HepG2 (cell line): Measurements from ENCODE around the gene GPR162. TPM values are rescaled to one million over a fixed set of nuclear protein-coding genes. Genes with fewer than 3 reads are reported as not detected.

ENCODE experiments used
- ATAC-seq: fragments of 200-7000 bp; cut with Tn5 transposase; 3 replicates; pipeline ENCODE4 v1.9.1; 2020; ENCODE audit warnings: mild to moderate bottlenecking, moderate library complexity
- BruUV-seq: library from RNA; stranded (reverse); fragments of 400-500 nt; replicated peaks from 2 replicates; lab custom pipeline; 2021; lab: Mats Ljungman, UMichigan
- CTCF ChIA-PET: fragments of 300-600 bp; formaldehyde crosslinking; extraction: SDS; loops from one replicate; lab custom pipeline; 2021; ENCODE audit warnings: low total read pairs, inconsistent platforms, low intra/inter-chr PET ratio; lab: Yijun Ruan, JAX
- POLR2A ChIA-PET: fragments of 350-600 bp; sonication (Branson Sonifier 250); formaldehyde crosslinking; loops from one replicate; lab custom pipeline; 2020; ENCODE audit warnings: antibody characterized with exemption, inconsistent platforms; lab: Yijun Ruan, JAX
- DNase-seq: peaks from one replicate; pipeline ENCODE4 v3.0.0-alpha.2; 2015; ENCODE audit warnings: low spot score
- FAIRE-seq: peaks from 3 replicates; lab custom pipeline; 2011; peaks lifted over from hg19 to GRCh38; lab: Jason Lieb, UNC
- H2AFZ ChIP-seq: one replicate; pipeline ENCODE4 v1.6.1; 2011; ENCODE audit warnings: low read length, inconsistent platforms
- H3K27ac ChIP-seq: fragments of 300-600 bp; 3 replicates; pipeline ENCODE4 v1.8.0; 2011; ENCODE audit warnings: mixed run types, mild to moderate bottlenecking, mixed read lengths, low read length, inconsistent platforms; ENCODE audit not compliant: insufficient read depth; ENCODE audit errors: extremely low read length
- H3K27me3 ChIP-seq, 2 experiments: fragments of 200-600 bp in 1 of 2; 2 replicates in 1 of 2; 3 replicates in 1 of 2; pipeline versions ENCODE4 v1.6.0 to v1.8.0; 2011; ENCODE audit warnings: low read length in 2 of 2, mild to moderate bottlenecking in 2 of 2, moderate library complexity in 2 of 2, inconsistent platforms in 1 of 2; ENCODE audit not compliant: insufficient read depth in 2 of 2, control insufficient read depth in 1 of 2
- H3K36me3 ChIP-seq, 2 experiments: fragments of 200-600 bp in 1 of 2; replicated peaks in 1 of 2; 2 replicates in 1 of 2; 3 replicates in 1 of 2; pipeline versions ENCODE4 v1.5.1 to v1.8.0; 2011; ENCODE audit warnings: low read length in 2 of 2, inconsistent platforms in 1 of 2; ENCODE audit not compliant: insufficient read depth in 2 of 2, control insufficient read depth in 1 of 2
- H3K4me1 ChIP-seq: 2 replicates; pipeline ENCODE4 v1.5.1; 2012; ENCODE audit warnings: low read length, inconsistent platforms; ENCODE audit not compliant: insufficient read depth
- H3K4me2 ChIP-seq: 2 replicates; pipeline ENCODE4 v1.6.0; 2011; ENCODE audit warnings: low read depth, low read length, inconsistent platforms
- H3K4me3 ChIP-seq, 3 experiments: fragments of 200-600 bp in 1 of 3; sonication (generic), shearing (Covaris generic) in 1 of 3; replicated peaks in 1 of 3; 2 replicates each; pipeline ENCODE4 v1.5.1; 2011 to 2016; ENCODE audit warnings: low read length in 3 of 3, inconsistent platforms in 2 of 3, low read depth in 2 of 3, mild to moderate bottlenecking in 2 of 3, control low read depth in 1 of 3, mixed read lengths in 1 of 3; ENCODE audit not compliant: insufficient read depth in 1 of 3
- H3K79me2 ChIP-seq: one replicate; pipeline ENCODE4 v1.6.1; 2011; ENCODE audit warnings: low read length, inconsistent platforms; ENCODE audit not compliant: insufficient read depth
- H3K9ac ChIP-seq: 2 replicates; pipeline ENCODE4 v1.6.0; 2011; ENCODE audit warnings: mild to moderate bottlenecking, low read depth, low read length, inconsistent platforms; ENCODE audit not compliant: insufficient read depth
- H3K9me3 ChIP-seq: 2 replicates; pipeline ENCODE4 v1.5.1; 2012; ENCODE audit warnings: mild to moderate bottlenecking, low read length
- H4K20me1 ChIP-seq: 2 replicates; pipeline ENCODE4 v1.6.0; 2011; ENCODE audit warnings: inconsistent platforms, mild to moderate bottlenecking, low read length, moderate library complexity; ENCODE audit not compliant: insufficient read depth
- NFIB ChIP-seq: sonication (generic); formaldehyde crosslinking; IDR thresholded peaks from 2 replicates; pipeline ENCODE4 v1.9.0; 2021; ENCODE audit warnings: missing genetic modification reagents, mild to moderate bottlenecking, borderline replicate concordance
- RFX5 ChIP-seq: IDR thresholded peaks from 2 replicates; pipeline ENCODE4 v1.6.1; 2011; ENCODE audit warnings: low read depth, low read length, improper control_type of control experiment
- RORA ChIP-seq: sonication (generic); formaldehyde crosslinking; IDR thresholded peaks from 2 replicates; pipeline ENCODE4 v1.5.0; 2020; ENCODE audit warnings: mild to moderate bottlenecking, missing genetic modification reagents, moderate library complexity
- ZNF562 ChIP-seq: sonication (generic); formaldehyde crosslinking; IDR thresholded peaks from 2 replicates; pipeline ENCODE4 v1.8.0; 2022; ENCODE audit warnings: missing genetic modification reagents, borderline replicate concordance
- ZSCAN25 ChIP-seq: sonication (generic); formaldehyde crosslinking; IDR thresholded peaks from 2 replicates; pipeline ENCODE4 v1.8.0; 2022; ENCODE audit warnings: mild to moderate bottlenecking, missing genetic modification reagents
- whole genome bisulfite sequencing: methylation state at CpG from one replicate; pipeline ENCODE4 v1.1.6; 2017; ENCODE audit warnings: low lambda C conversion rate; 5-methylcytosine and 5-hydroxymethylcytosine counted together
- in situ Hi-C: cut with HindIII; loops from 2 replicates; pipeline ENCODE4 v1.10.0; 2017; ENCODE audit warnings: low pct_unique_long_range_greater_than_20kb; ENCODE audit not compliant: extremely low pct_ligation_motif_present
- intact Hi-C: fragments of 100-400 bp; cut with micrococcal nuclease; formaldehyde crosslinking; loops from one replicate; pipeline ENCODE4 v1.10.0; 2022; ENCODE audit not compliant: unreplicated experiment
- polyA plus RNA-seq, 8 experiments: library from polyadenylated mRNA; depleted of rRNA in 3 of 8; stranded (reverse) in 7 of 8; unstranded in 1 of 8; fragments of >200 nt; fragmentation: Illumina TruSeq in 4 of 8; extraction: Trizol in 4 of 8; gene quantifications; 2 replicates each; pipeline versions ENCODE4 v1.2.1 to v1.2.3, GENCODE V29; 2011 to 2016; ENCODE audit warnings: low read depth in 4 of 8, missing spikeins in 1 of 8, mixed read lengths in 1 of 8; ENCODE audit not compliant: insufficient read depth in 1 of 8
- total RNA-seq, 5 experiments: library from RNA; depleted of rRNA; stranded (reverse); fragments of >200 nt; fragmentation: Illumina TruSeq; extraction: Trizol; gene quantifications; 2 replicates each; pipeline ENCODE4 v1.2.3, GENCODE V29; 2016; ENCODE audit warnings: low read depth in 1 of 5
- TF ChIP-seq, protein P1 (sequence below): sonication (generic); formaldehyde crosslinking; IDR thresholded peaks from 2 replicates; pipeline ENCODE4 v1.8.0; 2022; ENCODE audit warnings: mild to moderate bottlenecking, missing genetic modification reagents, borderline replicate concordance
- TF ChIP-seq, protein P2 (sequence below): IDR thresholded peaks from 2 replicates; pipeline ENCODE4 v1.6.1; 2018; ENCODE audit warnings: missing genetic modification reagents, mild to moderate bottlenecking, missing compliant biosample characterization
- TF ChIP-seq, protein P3 (sequence below): sonication (generic); formaldehyde crosslinking; conservative IDR thresholded peaks from 2 replicates; pipeline ENCODE4 v1.4.0; 2020; ENCODE audit warnings: missing genetic modification reagents
- TF ChIP-seq, protein P4 (sequence below): IDR thresholded peaks from 2 replicates; pipeline ENCODE4 v1.6.1; 2016; ENCODE audit warnings: low read depth
- TF ChIP-seq, protein P5 (sequence below): IDR thresholded peaks from 2 replicates; pipeline ENCODE4 v1.6.1; 2016

The GPR162 gene
- total and polyA plus RNA-seq, 2 of the 13 experiments (the other 11 are each of a cell fraction or from before 2014, with no cell fraction given) = 0.08 TPM; not detected in 1

DNA sequence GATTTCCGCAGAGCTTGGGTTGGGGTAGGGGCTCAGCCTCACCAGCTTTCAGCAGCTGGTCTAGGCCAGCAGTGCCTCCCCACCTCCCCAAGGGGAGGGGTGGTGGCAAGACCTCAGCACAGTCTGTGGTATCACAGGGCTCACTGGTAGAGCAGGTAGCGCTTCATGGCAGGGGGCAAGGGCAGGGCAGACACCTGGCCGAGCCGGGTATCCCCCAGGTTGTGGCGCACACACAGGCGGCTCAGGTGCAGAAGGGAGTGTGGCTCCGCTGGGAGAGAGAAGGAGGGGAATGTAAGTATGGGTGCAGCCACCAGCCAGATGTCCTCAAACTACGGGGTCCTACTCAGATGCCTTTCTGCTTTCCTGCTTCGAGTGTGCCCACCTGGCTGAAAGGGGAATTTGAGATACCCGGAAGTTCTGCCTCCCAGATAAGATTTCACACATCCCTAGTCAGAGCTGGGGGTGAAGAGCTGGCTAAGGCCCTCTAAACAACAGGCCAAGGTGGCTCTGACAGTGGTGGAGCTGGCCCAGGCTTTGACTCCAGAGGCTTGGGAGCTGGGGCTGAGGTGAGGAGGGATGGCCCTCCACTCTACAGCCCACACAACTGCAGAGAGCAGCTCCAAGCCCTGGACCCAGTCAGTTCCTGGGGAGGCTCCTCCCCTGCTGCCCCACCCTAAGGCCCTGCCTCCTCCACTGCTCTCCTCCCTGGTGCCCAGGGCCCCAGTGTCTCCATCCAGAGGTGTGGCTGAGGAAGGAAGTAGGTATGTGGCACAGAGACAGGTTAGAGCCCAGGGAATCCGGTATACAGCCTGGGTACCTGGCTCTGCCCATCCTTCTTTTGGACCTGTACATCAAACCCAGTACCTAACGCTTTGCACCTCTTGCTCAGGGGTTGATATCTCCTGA is 49.7 kb downstream of the GPR162 start (continued):
- TF ChIP-seq ZSCAN25 (CRISPR knock-in tag) (no peak), NFIB (CRISPR knock-in tag) (no peak)
- TF ChIP-seq, protein P1, sequence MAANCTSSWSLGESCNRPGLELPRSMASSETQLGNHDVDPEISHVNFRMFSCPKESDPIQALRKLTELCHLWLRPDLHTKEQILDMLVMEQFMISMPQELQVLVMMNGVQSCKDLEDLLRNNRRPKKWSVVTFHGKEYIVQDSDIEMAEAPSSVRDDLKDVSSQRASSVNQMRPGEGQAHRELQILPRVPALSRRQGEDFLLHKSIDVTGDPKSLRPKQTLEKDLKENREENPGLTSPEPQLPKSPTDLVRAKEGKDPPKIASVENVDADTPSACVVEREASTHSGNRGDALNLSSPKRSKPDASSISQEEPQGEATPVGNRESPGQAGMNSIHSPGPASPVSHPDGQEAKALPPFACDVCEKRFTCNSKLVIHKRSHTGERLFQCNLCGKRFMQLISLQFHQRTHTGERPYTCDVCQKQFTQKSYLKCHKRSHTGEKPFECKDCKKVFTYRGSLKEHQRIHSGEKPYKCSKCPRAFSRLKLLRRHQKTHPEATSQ (CRISPR knock-in tag) = no peak

DNA sequence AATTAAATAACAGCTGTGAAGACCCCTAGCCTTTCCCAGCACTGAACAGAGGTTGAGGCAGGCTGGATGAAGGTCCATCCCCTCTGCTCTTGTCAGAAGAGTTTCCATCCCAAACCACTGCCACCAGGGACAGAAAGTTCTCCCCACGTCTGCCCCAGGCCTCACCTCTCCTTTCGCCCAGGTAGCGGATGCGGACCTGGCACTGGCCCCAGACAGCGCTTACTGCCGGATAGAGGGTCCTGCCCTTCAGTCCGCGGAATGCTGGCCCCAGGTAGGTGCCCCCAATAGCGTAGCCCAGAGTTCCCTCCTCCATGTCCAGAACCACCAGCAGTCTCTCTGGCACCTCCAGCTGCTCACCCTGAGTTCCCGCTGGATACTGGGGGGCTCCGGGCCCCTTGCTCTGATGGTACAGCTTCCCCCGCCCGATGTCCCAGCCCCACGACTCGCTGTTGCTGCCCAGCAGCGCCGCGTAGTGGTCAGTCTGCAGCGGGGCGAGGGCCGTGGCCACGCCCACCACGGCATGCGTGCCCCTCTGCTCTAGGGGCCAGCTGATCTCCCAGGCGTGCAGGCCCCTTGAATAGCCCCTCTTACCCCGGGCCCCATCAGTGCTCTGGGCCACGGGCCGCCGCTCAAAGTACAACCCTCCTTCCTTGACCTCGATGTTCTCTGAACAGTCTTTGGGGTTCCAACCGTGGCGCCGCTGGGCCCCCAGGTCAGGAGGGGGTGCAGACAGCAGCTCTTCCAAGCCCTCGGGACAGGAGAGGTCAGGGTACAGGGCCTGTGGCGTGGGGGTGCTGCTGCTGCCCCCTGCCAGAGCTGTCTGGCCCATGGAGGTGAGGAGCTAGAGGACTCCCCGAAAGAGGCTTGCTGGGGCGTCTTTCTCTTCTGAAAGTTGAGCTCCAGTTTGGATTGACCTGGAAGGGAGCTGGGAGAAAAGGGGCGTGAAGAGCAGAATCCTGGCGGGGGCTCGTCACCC is 50.7 kb downstream of the GPR162 start:
- Histone ChIP-seq H3K79me2 (peaks cover 29% of the 10 kb centered on the region), H3K4me2 (peak overlapping the region; percentile 93), H3K9me3 (no peaks in the 10 kb centered on the region), H3K27me3 (no peaks in the 10 kb centered on the region; a peak in 1 of 5 replicates), H3K9ac (peak overlapping the region; percentile 86), H3K4me3 (peak overlapping the region; percentile 74 to 95 (median 76)), H3K4me1 (peaks cover 48% of the 10 kb centered on the region), H3K27ac (peak overlapping the region; percentile 79), H2AFZ (no peak overlapping the region), H4K20me1 (peaks cover 44% of the 10 kb centered on the region), H3K36me3 (peaks cover 12 to 14% of the 10 kb centered on the region in 2 experiments)
- FAIRE-seq (no peak), DNase-seq (peak; percentile 72), ATAC-seq (peak; percentile 64)
- BruUV-seq = TSS peak; percentile 76
- in situ Hi-C loops = no loop called here
- ChIA-PET POLR2A (interaction anchor here (0.6 to 3.9 kb wide), 31 partner anchors 10 to 338 kb away, joined by 3 to 73 read pairs (median 5); partner anchors contain the start of genes ATN1, C12orf57, CDCA3 and COPS7A), CTCF (interaction anchor here (2.4 kb wide), 1 partner anchor 19 kb away, joined by 24 read pairs; no protein-coding TSS in a partner anchor)
- WGBS = 11% methylated on average over 12 of the region's 40 CpGs
- intact Hi-C loops = loop anchor here (1.0 kb wide), 3 partner anchors 19 to 71 kb away; partner anchors contain the start of genes CDCA3 and RNU7-1
- TF ChIP-seq RORA (no peak), ZNF562 (CRISPR knock-in tag) (0 out of 2 replicates have a peak, but pooled peaks have one; percentile 30), RFX5 (no peak)
- TF ChIP-seq, protein P2, sequence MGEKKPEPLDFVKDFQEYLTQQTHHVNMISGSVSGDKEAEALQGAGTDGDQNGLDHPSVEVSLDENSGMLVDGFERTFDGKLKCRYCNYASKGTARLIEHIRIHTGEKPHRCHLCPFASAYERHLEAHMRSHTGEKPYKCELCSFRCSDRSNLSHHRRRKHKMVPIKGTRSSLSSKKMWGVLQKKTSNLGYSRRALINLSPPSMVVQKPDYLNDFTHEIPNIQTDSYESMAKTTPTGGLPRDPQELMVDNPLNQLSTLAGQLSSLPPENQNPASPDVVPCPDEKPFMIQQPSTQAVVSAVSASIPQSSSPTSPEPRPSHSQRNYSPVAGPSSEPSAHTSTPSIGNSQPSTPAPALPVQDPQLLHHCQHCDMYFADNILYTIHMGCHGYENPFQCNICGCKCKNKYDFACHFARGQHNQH (CRISPR knock-in tag) = peak; percentile 20; the same call in 1 of the 2 replicates
- TF ChIP-seq, protein P3, sequence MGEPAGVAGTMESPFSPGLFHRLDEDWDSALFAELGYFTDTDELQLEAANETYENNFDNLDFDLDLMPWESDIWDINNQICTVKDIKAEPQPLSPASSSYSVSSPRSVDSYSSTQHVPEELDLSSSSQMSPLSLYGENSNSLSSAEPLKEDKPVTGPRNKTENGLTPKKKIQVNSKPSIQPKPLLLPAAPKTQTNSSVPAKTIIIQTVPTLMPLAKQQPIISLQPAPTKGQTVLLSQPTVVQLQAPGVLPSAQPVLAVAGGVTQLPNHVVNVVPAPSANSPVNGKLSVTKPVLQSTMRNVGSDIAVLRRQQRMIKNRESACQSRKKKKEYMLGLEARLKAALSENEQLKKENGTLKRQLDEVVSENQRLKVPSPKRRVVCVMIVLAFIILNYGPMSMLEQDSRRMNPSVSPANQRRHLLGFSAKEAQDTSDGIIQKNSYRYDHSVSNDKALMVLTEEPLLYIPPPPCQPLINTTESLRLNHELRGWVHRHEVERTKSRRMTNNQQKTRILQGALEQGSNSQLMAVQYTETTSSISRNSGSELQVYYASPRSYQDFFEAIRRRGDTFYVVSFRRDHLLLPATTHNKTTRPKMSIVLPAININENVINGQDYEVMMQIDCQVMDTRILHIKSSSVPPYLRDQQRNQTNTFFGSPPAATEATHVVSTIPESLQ (CRISPR knock-in tag) = no peak; the same call in 1 of the 2 replicates
- TF ChIP-seq, protein P4, sequence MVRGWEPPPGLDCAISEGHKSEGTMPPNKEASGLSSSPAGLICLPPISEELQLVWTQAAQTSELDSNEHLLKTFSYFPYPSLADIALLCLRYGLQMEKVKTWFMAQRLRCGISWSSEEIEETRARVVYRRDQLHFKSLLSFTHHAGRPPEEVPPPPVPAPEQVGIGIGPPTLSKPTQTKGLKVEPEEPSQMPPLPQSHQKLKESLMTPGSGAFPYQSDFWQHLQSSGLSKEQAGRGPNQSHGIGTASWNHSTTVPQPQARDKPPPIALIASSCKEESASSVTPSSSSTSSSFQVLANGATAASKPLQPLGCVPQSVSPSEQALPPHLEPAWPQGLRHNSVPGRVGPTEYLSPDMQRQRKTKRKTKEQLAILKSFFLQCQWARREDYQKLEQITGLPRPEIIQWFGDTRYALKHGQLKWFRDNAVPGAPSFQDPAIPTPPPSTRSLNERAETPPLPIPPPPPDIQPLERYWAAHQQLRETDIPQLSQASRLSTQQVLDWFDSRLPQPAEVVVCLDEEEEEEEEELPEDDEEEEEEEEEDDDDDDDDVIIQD (CRISPR knock-in tag) = peak; percentile 11; the same call in 1 of the 2 replicates
- TF ChIP-seq, protein P5, sequence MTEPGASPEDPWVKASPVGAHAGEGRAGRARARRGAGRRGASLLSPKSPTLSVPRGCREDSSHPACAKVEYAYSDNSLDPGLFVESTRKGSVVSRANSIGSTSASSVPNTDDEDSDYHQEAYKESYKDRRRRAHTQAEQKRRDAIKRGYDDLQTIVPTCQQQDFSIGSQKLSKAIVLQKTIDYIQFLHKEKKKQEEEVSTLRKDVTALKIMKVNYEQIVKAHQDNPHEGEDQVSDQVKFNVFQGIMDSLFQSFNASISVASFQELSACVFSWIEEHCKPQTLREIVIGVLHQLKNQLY (CRISPR knock-in tag) = no peak; the same call in 1 of the 2 replicates
